OCI-LY7 (cell line): ENCODE measurements around the gene HOXB5. TPM values are rescaled to one million over a fixed set of nuclear protein-coding genes. Genes with fewer than 3 reads are reported as not detected.

Experiments used
- BruUV-seq: library from RNA; stranded (reverse); fragments of 400-500 nt; replicated peaks from 2 replicates; lab custom pipeline; 2021; lab: Mats Ljungman, UMichigan
- CTCF ChIA-PET: fragments of 300-600 bp; sonication (Branson Sonifier 250); formaldehyde crosslinking; loops from one replicate; lab custom pipeline; 2022; ENCODE audit warnings: antibody characterized with exemption; ENCODE audit not compliant: unreplicated experiment; lab: Charles Lee
- POLR2A ChIA-PET: fragments of 300-600 bp; sonication (Branson Sonifier 250); formaldehyde crosslinking; loops from one replicate; lab custom pipeline; 2022; ENCODE audit warnings: antibody characterized with exemption; lab: Charles Lee
- DNase-seq: peaks from one replicate; pipeline ENCODE4 v3.0.0-alpha.2; 2015; ENCODE audit warnings: low spot score
- H2AFZ ChIP-seq: fragments of 200-600 bp; sonication (generic), shearing (Covaris generic); 2 replicates; pipeline ENCODE4 v1.6.1; 2014; ENCODE audit warnings: mild to moderate bottlenecking, antibody characterized with exemption, low read length, moderate library complexity
- H3K27ac ChIP-seq: fragments of 200-600 bp; sonication (generic); 2 replicates; pipeline ENCODE4 v1.5.1; 2014; ENCODE audit warnings: mixed run types, low read depth, mild to moderate bottlenecking, moderate library complexity, low read length, inconsistent platforms; ENCODE audit not compliant: poor library complexity, severe bottlenecking
- H3K36me3 ChIP-seq: fragments of 200-600 bp; sonication (generic); 2 replicates; pipeline ENCODE4 v1.6.1; 2014; ENCODE audit warnings: mild to moderate bottlenecking, antibody characterized with exemption, low read length, moderate library complexity, mixed read lengths; ENCODE audit not compliant: insufficient read depth
- H3K4me1 ChIP-seq: fragments of 200-600 bp; sonication (generic); 2 replicates; pipeline ENCODE4 v1.5.1; 2014; ENCODE audit warnings: mild to moderate bottlenecking, low read length; ENCODE audit not compliant: insufficient read depth, poor library complexity, severe bottlenecking
- H3K4me2 ChIP-seq: fragments of 200-600 bp; sonication (generic); 2 replicates; pipeline ENCODE4 v1.6.1; 2014; ENCODE audit warnings: mild to moderate bottlenecking, low read length
- H3K4me3 ChIP-seq: fragments of 200-600 bp; sonication (generic); 2 replicates; pipeline ENCODE4 v1.5.1; 2014; ENCODE audit warnings: mild to moderate bottlenecking, low read depth, low read length; ENCODE audit not compliant: poor library complexity, severe bottlenecking
- H3K79me2 ChIP-seq: fragments of 200-600 bp; sonication (generic); 2 replicates; pipeline ENCODE4 v1.6.1; 2016; ENCODE audit warnings: low read depth, mild to moderate bottlenecking, low read length, moderate library complexity, mixed read lengths; ENCODE audit not compliant: insufficient read depth
- H3K9me2 ChIP-seq: fragments of 200-600 bp; sonication (generic); 2 replicates; pipeline ENCODE4 v1.6.1; 2016; ENCODE audit warnings: mild to moderate bottlenecking, low read length, mixed read lengths; ENCODE audit not compliant: insufficient read depth
- H3K9me3 ChIP-seq: fragments of 200-600 bp; sonication (generic); 2 replicates; pipeline ENCODE4 v1.6.1; 2014; ENCODE audit warnings: mild to moderate bottlenecking, mixed run types, low read length, mixed read lengths
- H4K20me1 ChIP-seq: fragments of 200-600 bp; sonication (generic); 2 replicates; pipeline ENCODE4 v1.6.1; 2014; ENCODE audit warnings: mild to moderate bottlenecking, antibody characterized with exemption, low read length, moderate library complexity, mixed read lengths; ENCODE audit not compliant: insufficient read depth
- CTCF ChIP-seq: fragments of 200-600 bp; sonication (generic); conservative IDR thresholded peaks from 2 replicates; pipeline ENCODE4 v1.5.1; 2014; ENCODE audit warnings: mild to moderate bottlenecking, antibody characterized with exemption, low read length, moderate library complexity, mixed read lengths
- EZH2phosphoT487 ChIP-seq: fragments of 200-600 bp; sonication (generic); IDR thresholded peaks from 2 replicates; pipeline ENCODE4 v1.6.1; 2018; ENCODE audit warnings: low read depth, borderline replicate concordance, mild to moderate bottlenecking, mixed run types, antibody characterized with exemption, low read length, moderate library complexity, mixed read lengths
- intact Hi-C: fragments of 100-400 bp; cut with micrococcal nuclease; formaldehyde crosslinking; loops from one replicate; pipeline ENCODE4 v1.10.0; 2022; ENCODE audit not compliant: unreplicated experiment
- total RNA-seq, 2 experiments: library from RNA; depleted of rRNA in 1 of 2; stranded (reverse); fragments of >200 nt in 1 of 2; shearing (Covaris generic) in 1 of 2; gene quantifications; 2 replicates each; pipeline ENCODE4 v1.2.3, GENCODE V29; 2014 to 2022

The HOXB5 gene
- total RNA-seq, 2 experiments from 2014 or later = not detected

- DNase-seq = no peak
- intact Hi-C loops = no loop called here
- Histone ChIP-seq H3K4me2 (no peak overlapping the region), H2AFZ (no peak overlapping the region), H3K9me2 (no peaks in the 10 kb centered on the region), H3K4me3 (no peak overlapping the region), H3K4me1 (no peaks in the 10 kb centered on the region), H4K20me1 (no peaks in the 10 kb centered on the region), H3K36me3 (no peaks in the 10 kb centered on the region), H3K27ac (no peak overlapping the region), H3K79me2 (no peaks in the 10 kb centered on the region), H3K9me3 (no peaks in the 10 kb centered on the region)
- ChIA-PET POLR2A (no interaction called here), CTCF (no interaction called here)
- TF ChIP-seq EZH2phosphoT487 = no peak
- TF ChIP-seq CTCF = no peak
- BruUV-seq = no TSS peak
Measured at GRCh38 chr17:48543854-48544348, 49.7 kb downstream of the HOXB5 start.

- Histone ChIP-seq H3K79me2 (no peaks in the 10 kb centered on the region), H2AFZ (no peak overlapping the region), H3K9me2 (no peaks in the 10 kb centered on the region), H3K4me2 (no peak overlapping the region), H3K27ac (no peak overlapping the region), H4K20me1 (no peaks in the 10 kb centered on the region), H3K4me3 (no peak overlapping the region), H3K9me3 (no peaks in the 10 kb centered on the region), H3K4me1 (no peaks in the 10 kb centered on the region), H3K36me3 (no peaks in the 10 kb centered on the region)
- ChIA-PET CTCF (no interaction called here), POLR2A (no interaction called here)
- BruUV-seq = no TSS peak
- TF ChIP-seq CTCF (no peak), EZH2phosphoT487 (no peak)
- DNase-seq = no peak
- intact Hi-C loops = no loop called here
Measured at GRCh38 chr17:48543107-48543853, 50.3 kb downstream of the HOXB5 start.

GRCh38 chr17:48542698-48543106 is 50.9 kb downstream of the HOXB5 start:
- no TSS peak for BruUV-seq
- H3K4me3 ChIP-seq = no peak overlapping the region

More at GRCh38 chr17:48542698-48543106, 50.9 kb downstream of the HOXB5 start:
- Histone ChIP-seq H3K36me3 (no peaks in the 10 kb centered on the region), H3K27ac (no peak overlapping the region), H3K9me3 (no peaks in the 10 kb centered on the region), H3K9me2 (no peaks in the 10 kb centered on the region), H3K4me2 (no peak overlapping the region), H3K4me1 (no peaks in the 10 kb centered on the region), H3K79me2 (no peaks in the 10 kb centered on the region), H4K20me1 (no peaks in the 10 kb centered on the region), H2AFZ (no peak overlapping the region)
- POLR2A ChIA-PET = no interaction called here
- no peak for DNase-seq
- no peak for TF ChIP-seq EZH2phosphoT487
- no peak for TF ChIP-seq CTCF
- CTCF ChIA-PET = no interaction called here
- intact Hi-C loops = no loop called here
